ENCODE measurements around the gene PTPRN2.
"Not testable (repeated sequence)": the region's sequence is repeated elsewhere in the genome, so short reads cannot be mapped to it uniquely, and the experiment has no call there.

The PTPRN2 gene

DNA sequence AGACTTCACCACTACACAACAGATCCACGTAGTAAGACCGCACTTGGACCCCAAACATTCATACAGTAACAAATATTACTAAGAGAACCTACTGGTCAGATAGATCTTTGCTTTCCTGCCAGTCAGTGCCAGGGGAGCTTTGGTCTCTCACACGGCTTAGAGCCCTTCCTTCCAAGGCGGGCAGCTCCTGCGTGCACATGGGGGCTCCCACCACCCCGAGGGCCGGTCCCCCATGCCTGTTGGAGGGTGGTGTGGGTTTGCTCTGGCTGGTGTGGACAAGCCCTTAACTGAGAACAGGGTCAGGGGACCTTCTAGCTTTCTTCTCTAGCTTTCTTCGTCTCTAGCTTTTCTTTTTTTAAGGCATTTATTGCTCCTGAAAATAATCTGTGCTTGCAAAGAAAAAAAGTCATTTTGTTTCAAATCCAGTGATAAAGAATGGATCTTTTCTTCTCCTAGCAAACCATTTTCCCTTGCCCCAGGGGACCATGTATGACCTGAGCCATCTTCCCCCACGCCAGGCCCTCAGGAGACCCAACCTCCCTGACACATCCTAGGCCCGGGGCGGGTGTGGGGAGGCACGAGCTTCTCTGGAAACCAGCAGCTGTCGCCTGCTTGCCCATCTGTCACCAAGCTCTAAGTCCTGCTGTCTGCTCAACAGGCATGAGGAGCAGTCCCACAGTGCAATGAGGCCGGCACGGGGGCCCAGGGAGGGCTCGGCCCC, 591.1 kb downstream of the PTPRN2 start:
- no peak for DNase-seq

DNA sequence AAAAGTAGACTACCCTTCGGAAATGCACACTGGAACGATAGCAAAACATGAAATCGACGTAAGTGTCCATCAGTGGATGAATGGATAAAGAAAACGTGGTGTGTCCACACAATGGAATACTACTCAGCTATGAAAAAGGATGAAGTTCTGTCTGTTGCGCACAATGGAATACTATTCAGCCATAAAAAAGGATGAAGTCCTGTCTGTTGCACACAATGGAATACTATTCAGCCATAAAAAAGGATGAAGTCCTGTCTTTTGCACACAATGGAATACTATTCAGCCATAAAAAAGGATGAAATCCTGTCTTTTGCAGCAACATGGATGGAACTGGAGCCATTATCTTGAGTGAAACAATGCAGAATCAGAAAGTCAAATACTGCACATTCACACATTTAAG, 591.8 kb downstream of the PTPRN2 start:
- no peak for DNase-seq

DNA sequence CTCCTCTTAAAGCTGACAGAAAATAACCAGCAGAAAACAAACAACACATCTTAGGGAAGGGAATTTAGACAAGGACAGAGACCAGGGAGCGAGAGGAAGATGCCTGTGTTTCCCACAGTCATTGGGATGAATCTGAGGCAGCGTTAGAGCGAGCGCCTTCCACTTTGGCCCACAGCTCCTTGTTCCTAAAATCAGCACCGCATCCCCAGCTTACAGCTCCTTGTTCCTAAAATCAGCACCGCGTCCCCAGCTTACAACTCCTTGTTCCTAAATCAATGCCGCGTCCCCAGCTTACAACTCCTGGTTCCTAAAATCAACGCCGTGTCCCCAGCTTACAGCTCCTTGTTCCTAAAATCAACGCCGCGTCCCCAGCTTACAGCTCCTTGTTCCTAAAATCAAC, 593.3 kb downstream of the PTPRN2 start:
- DNase-seq, result no peak

DNA sequence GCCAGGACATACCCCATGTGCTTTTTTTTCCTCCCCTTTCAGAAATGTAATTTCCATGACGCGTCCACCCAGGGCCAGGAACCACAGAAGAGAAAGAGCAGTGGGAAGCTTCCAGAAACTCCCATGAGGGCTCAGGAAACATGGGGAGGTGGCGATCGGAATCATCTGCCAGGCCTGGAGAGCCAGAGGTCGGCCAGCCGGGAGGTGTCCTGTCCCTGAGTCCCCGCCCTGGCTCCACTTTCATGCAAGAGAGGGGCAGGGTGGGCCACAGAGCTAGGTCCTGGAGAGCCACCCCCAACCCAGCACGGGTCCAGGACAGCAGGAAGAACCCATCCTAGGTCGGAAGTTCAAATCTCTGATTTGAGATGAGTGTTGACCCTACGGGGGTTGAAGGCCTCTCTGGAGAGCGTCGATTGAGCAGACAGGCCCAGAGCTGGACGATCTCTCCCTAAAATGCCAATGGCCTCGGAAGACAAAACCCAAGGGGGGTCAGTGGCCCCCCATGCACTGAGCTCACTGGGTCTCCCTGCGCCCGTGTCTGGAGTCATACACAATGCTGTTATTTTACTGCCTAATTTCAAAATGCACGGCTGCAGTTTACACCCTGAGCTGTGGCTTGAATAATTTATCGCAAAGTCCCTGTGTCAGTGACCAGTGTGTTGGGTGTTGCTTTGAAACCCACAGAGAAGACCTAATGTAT, 594.1 kb downstream of the PTPRN2 start:
- no peak for DNase-seq

DNA sequence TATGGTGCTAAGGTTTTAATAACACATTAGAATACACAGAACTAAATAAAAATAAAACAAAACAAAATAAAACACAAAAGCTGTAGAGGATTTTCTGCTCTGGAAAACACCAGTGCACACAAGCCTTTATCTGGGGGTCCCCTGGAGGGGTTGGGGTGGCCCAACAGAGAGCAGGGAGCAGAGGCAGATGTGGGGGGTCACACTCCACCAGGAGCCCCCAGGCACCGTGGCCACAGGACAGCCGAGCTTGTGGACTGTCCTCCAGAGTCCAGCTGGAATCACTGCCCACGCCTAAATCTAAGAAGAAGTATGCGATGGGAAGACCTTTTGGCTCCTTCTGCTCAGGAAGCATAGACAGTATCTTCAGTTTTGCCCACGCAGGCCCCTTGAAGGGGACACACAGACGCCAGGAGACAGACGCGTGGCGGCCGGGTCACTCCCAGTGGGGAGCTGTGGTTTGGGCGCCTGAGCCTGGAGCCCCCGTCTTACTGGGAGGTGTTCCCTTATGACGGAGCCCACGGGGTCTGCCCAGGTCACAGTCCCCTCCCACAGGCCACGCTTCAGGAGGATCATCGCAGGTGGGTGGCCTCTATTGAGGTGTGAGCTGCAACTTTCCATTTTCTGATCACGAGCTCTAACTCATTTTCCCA, 595.0 kb downstream of the PTPRN2 start:
- no peak for DNase-seq

DNA sequence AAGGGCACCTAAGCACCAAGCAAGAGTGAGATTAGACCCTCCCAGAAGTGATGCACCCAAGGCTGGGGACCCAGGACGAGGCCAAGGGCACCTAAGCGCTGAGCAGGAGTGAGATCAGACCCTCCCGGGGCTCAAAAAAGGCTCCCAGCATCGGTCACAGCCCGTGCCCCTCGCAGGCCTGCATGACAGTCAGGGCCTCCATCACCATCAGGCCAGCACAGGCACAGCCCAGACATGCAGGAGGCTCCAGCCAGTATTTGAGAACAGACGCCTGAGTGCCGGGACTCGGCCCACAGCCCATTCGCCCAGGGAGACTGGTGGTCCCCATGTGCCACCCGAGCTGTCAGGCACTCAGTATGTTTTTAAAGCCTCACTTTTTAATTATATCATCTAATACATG, 595.9 kb downstream of the PTPRN2 start:
- no peak for DNase-seq

DNA sequence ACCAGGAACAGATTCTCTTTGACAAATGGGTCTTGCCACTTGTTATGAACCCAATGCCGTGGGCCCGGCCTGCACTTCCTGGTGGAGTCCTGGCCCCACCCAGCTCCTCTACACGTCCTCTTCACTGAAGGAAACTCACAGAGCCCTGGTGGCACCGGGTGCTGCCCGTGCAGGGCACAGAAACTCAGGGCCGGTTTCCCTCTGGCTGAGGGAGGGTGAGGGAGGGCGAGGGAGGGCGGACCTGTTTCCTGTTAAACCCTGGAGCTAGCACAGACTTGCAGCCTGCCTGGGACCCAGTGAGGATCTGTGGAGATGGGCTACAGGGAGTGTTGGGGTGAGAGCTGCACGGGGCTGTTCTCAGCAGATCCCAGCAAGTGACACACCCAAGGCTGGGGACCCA, 596.3 kb downstream of the PTPRN2 start:
- no peak for DNase-seq

DNA sequence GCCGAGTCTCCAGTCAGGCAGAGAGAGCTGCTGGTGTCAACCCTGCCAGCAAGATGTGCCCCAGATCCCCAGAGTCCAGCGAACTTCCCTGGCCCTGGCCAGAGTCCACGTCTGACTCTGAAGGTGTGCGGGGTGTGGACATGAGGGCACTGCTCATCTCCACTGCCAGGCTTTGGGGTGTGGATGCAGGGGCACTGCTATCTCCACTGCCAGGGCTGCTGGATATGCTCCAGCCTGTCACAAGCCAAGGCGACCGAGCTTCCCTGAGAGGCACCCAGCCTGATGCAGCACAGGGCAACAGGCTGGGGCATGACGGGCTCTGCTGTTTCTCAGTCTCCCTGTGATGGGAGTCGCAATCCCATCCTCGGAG, 596.8 kb downstream of the PTPRN2 start:
- no peak for DNase-seq

DNA sequence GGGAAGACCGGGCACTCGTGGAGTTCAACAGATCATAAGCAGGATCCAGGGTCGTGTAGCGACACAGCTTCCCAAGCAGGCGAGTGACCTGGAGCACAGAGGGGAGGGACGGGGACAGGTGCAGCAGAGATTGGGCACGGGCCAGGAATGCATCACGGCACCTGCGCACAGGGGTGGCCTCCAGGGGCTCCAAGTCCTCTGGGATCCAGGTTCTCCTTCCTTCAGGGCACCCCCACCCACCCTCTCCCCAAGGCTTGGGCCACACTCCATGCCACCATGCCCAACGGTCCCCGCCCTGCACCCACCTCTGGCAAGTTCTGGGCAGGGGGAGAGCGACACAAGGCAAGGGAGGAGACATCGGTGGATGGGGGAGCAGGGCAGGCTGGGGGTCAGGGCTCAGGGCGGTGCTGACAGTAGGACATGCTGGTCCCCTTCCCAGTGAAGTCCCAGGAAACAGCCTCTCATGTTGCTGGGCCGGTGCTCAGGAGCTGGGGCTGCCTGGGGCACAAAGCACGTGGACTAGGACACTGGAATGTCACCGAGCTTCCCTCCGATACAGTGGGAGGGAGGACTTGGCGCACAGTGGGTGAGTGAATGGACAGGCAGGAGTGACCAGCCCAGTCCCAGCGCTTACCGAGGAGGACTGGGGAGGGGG, 597.3 kb downstream of the PTPRN2 start:
- no peak for DNase-seq

DNA sequence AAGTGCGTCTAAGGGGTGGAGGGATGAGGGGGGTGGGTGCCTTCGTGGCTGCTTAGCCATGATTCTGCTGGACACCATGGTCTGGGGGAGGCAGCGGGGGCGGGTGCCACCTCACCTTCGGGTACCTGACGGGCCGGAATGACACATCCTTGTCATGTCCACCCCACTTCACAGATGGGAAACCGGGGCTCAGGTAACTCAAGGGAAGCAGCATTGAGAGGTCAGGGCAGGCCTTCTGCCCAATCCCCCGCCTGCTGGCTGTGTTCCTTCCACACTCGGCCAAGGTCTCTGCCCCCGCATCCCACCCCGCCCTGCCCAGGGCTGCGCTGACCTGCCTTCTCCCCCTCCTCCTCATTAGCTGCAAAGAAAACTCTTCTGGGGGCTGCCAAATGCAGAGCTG, 598.0 kb downstream of the PTPRN2 start:
- no peak for DNase-seq

DNA sequence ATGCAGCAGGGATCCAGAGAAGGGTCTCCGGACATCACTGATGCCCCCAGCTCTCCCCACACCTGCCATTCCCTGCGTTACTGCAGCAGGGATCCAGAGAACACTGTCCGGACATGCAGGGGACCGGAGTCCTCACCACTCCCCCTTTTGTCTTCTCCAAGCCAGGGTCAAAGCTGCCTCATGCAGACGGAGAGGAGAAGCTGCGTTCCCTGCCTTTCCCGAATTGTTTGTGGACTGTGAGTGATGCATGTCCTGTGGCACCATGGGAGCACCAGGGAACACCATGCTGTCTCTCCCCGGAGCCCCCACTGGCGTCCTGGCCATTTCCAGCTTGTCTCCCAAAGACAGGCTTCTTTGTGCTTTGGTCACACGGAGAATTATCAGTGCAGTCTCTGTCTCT, 599.7 kb downstream of the PTPRN2 start:
- DNase-seq, result no peak

DNA sequence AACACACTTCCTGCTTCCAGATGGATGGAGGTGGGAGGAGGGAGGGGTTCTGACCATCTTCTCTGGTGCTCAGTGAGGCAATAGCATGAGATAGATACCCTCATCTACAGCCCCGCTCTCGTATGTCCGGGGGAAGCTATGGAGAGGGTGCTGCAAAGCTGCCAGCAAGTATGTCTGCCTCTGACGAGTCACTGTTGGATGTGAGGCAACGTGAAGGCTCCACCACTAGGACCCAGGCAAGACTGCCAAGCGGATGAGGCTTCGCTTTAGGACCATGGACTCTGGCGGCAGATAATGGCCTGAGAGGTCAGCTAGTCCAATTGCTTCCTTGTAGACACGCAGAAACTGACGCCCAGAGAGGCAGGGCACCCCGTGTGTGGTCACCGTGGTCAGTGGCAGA, 601.6 kb downstream of the PTPRN2 start:
- no peak for DNase-seq

DNA sequence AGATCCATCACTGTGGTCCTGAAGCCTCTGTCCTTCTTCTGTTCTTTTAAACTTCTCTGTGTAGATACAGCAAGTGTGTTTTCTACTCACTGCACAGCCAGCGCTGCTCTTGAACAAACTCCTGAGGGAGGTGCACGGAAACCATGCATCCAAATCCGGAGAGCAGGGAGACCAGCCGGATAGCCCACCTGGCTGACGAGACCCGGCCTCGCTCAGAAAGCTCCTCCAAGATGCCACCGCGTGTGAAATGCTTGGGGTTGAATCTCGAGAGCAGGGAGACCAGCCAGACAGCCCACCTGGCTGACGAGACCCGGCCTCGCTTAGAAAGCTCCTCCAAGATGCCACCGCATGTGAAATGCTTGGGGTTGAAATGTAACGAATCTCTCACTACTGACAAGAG, 602.0 kb downstream of the PTPRN2 start:
- DNase-seq, result no peak

DNA sequence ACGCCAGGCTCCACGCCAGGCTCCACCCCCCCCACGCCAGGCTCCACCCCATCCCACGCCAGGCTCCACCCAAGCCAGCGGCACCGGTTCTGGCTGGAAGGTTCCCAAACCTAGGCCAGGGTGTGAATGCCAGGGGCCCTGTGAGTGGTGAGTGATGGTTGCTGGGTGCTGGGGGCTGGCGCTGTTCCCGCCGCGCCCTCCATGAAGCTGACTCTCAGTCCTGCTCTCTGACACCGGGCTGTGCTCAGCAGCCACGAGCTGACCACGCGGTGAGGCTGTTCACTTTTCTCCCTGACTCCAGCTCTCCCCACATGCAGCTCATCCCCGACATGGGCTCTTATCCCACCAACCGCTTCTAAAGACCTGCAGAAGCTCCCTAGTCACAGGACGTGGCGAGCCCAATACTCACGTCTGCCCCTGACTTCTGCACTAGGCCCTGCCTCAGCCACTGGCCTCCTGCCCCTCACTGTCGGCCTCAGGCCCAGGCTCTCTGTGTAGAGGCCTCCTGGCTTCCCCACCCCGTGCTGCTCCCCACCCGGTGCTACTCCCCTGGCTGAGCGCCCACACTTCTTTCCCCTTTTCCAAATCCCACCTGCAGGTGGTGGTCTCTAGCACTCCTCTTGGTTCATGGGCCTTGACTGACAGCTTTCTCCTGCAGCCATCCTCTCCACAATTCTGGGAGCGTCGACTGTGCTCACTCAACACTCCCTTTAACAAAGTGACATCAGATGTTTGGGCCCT, 603.0 kb downstream of the PTPRN2 start:
- DNase-seq, result no peak

DNA sequence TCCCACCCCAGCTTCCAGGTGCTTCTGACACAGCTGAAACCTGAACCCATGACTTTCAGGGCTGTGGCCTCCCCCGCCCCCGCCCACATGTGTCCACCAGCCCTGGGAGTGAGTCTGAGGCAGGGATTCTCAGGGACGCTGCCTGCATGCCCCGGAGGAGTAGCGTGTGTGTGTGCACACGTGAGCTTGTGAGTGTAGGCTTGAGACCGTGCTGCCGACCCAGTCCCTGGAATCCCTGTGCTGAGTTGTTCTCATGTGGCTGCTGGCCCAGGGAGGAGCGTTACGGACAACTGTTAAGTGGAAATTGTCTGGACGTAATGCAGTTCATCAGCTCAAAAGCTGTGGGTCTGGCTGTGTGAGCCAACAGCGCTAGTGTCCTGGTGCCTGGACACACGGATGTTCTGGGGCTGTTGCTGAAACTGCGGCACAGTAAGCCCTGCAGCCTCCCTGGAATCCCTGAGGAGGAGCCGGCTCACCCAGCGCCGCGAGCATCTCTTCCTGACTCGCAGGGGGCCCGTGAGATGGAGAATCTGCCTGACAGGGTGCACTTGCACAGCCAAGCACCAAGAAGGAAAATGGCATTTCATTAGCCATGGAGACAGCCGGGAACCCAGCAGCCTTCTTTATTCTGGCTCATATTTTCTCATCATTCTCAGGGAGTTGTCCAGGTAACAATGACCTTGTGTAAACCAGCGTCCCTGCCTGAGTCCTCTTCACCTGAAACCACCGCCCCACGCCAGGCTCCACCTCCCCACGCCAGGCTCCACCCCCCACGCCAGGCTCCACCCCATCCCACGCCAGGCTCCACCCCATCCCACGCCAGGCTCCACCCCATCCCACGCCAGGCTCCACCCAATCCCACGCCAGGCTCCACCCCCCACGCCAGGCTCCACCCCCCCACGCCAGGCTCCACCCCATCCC, 603.9 kb downstream of the PTPRN2 start:
- no peak for DNase-seq

DNA sequence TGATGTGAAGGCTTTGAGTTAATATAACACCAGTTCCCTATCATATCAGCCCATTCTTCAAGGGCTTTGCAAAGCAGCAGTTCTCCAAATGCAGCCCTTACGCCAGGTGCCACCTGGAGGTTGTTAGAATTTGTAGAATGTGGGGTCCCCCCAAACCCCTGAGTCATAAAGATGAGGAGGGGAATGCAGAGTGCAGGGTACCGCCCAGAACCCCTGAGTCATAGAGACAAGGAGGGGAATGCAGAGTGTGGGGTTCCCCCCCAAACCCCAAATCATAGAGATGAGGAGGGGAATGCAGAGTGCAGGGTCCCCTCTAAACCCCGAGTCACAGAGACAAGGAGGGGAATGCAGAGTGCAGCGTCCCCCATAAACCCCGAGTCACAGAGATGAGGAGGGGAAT, 605.8 kb downstream of the PTPRN2 start:
- no peak for DNase-seq

DNA sequence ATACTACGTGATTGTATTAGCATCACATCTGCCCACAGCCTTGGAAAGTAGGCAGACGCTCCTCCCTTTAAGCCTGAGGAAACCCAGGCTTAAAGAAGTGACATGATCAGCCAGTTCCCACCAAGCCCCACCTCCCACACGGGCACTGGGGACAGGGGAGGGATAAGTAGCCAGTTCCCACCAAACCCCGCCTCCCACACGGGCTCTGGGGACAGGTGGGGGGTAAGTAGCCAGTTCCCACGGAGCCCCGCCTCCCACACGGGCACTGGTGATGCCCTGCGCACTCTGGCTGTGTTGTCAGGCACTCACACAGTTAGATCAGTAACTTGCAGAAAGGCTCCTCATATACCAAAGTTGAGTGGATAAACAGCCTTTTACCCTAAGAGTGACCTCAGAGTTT, 606.8 kb downstream of the PTPRN2 start:
- DNase-seq, result no peak

DNA sequence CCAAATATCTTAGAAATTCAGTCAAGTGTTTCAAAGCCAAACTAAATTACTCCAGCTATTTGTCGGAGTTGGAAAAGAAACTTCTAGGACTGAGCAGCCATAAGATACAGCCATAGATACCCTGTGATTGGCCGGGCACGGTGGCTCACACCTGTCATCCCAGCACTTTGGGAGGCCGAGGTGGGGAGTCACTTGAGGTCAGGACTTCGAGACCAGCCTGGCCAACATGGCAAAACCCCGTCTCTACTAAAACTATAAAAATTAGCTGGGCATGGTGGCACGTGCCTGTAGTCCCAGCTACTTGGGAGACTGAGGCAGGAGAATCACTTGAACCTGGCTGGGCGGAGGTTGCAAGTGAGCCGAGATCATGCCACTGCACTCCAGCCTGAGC, 607.3 kb downstream of the PTPRN2 start:
- DNase-seq, result not testable (repeated sequence)

DNA sequence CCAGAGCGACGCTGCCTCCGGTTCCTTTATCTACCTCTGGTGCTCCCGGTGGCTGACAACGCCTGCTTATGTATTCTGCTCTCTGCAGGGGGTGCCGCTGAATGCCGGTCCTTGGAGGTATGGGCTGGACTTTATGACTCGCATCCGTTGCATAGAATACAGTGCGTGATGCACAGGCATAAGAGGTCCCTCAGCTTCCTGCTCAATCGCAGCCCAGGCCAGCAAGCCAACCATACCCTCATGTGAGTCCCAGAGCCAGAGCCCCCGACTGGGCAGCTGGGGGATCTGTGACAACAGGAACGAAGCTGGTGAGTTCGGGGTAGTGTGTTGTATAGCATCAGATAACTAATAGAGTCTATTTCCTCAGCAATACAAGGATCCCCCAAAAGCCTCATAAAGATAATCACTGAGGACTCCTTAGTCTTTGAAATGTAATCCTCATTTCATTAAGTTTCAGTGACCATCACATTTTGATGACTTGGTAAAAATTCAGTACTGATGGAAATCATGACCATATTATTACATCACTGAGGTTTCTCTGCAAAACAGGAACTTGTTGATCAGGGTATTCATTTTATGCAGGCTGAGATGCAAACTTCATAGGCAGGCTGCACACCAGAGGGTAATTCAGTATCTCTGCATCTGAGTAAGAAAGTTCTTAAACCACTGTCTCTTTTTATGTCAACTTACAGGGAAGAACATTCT, 607.8 kb downstream of the PTPRN2 start:
- DNase-seq, result no peak

DNA sequence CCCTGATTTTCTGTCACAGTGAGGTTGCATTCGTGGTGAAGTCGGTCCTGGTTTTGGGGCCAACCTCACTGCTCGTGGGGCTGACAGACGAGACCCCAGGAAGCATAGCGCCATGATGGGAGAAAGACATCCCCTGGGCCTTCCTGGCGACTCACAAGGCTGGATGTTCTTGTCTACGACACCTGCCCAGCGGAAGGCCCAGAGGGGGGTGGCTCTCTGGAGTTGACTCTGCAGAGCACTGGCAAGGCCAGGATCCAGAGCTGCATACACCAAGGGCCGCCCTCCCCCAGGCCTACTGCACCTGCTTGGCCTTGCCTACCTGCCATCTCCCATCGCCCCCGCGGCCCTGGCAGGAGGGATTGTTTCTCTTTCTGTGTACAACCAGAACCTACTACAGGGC, 608.9 kb downstream of the PTPRN2 start:
- DNase-seq, result no peak

DNA sequence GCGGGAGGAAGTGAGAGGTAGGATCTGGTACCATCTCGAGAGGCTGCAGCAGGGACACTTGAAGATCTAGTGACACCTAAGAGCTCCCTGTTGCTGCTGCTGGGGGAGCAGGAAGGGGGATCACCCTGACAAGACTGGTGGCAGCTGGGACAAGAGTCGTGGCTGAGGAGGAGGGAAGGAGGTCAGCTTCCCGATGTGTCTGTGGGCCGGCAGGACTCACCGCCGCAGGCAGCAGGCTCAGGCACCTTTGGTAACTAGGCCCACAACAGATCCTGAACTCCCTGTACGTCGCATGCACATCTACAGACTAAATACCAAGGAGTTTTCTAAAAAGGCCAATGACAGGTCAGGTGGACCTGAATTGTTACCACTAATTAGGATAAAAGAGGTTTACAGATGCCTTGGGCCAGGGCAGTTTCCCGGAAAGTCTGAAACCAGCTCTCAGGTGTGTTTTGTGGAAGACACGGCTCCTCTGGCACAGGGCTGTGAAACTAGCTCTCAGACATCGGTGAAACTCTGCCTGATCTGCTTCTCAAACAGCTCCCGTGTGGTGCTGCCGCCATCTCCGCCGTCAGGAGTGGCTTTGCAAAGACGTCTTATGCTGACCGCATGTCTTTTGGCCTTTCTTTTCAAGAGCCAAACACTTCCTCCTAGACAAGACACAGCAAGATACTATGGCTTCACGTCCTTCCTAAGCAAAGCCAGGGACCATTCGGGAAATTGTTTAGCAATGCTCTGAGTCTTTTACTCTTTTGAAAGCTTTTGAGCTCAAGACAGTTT, 609.7 kb downstream of the PTPRN2 start:
- no peak for DNase-seq
